Measurements from ENCODE around the gene NLRP8.
"Not testable (repeated sequence)": the region's sequence is repeated elsewhere in the genome, so short reads cannot be mapped to it uniquely, and the experiment has no call there.

NLRP8 gene

DNA sequence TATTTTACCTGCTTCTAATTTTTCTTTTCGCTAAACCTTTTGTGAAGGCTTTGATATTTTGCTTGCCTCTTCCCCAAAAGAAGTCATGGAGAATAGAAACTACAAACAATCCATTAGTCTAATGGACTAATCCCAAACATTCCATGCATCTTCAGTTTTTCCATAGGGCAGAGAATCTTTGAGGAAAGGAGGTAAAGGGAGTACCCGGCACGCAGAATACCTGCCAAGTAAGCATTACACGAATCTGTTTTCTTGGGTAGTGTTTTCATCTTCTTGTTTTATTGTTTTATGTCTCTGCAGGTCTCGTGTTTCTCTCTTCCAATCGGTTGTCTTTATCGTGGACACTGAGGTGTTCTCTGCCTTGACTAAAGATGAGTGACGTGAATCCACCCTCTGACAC is at the start of gene NLRP8:
NLRP8 (plus strand) TSS at position 301 of the 400 bp plus-strand sequence.
- DNase-seq = no peak

GRCh38 chr19:55898911-55899310 is 48.7 kb upstream of the NLRP8 start:
- DNase-seq = no peak

GRCh38 chr19:55901369-55902079 is 46.1 kb upstream of the NLRP8 start:
- no peak for DNase-seq

DNA sequence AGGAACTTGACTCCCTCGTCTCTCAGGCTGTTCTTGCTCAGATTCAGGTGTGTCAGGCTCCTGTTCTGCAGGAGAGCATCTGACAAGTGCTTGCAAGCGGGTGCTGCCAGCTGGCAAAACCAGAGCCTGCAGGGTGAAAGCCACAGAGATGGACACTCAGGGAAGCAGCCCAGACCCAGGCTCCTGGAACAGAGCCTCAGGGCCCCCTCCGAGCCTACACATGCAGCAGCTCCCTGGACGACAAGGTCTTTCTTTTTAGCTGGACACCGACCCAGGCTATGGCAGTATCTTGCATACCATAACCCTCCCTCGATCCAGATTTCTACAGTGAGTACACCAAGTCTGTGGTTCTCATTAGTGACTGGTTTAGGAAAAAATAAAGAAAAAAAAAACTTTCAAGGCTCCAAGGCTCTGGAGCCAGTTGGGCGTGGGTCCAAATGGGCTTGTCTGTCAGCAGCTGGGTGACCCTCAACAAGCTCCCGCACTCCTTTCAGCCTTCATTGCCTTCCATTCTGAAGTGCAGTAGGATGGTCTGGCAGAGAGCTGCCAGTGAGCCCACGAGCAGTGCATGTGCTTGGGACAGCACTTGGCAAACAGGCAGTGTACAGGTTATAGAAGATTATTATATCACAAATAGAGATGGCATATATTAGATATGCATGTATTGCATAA is 45.4 kb upstream of the NLRP8 start:
- no peak for DNase-seq

DNA sequence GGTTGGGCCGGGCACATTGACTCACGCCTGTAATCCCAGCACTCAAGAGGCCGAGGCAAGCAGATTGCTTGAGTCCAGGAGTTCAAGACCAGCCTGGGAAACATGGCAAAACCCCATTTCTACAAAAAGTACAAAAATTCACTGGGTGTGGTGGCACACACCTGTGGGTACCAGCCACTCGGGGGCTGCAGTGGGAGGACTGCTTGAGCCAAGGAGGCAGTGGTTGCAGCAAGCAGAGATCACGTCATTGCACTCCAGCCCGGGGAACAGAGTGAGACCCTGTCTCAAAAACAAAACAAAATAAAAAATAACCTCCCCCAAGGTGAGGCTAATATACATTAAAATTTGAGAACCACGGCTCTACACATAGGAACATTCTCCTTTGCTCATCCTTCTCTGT is 40.3 kb upstream of the NLRP8 start:
- DNase-seq = no peak

DNA sequence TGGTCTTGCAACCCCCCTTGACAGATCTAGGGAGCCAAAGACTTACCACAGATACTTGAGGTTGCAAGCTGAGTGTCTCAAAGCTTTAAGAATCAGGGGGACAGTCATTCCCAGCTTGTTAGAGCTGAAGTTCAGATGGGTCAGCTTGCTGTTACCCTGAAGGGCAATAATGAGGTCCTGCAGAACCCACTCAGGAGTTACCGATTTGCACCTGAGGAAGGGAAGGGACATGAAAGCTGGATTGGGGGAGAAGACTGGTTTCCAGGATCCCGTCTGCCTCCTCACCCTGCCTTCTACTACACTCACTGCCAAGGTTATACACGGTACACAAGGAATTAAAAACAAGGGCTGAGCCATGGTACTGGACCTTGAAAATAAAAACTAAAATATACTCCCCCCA is 39.9 kb upstream of the NLRP8 start:
- DNase-seq = no peak

DNA sequence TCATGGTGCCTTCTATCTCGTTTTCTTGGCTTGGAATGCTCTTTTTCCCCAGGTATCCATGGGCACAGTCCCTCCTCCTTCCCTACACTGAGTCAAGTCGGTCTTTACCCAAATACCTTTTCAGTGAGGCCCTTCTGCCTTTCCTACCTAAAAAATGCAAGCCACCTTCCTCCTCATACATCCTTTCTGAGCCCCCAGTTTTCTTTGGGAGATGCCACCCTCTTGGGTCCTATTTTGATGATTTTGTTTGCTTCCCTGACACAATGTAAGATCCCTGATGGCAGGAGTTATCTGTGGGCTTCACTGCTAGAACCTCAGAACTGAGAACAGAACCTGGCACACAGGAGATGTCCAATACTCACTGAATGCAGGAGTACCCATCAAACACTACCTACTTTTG is 37.8 kb upstream of the NLRP8 start:
- DNase-seq = no peak

GRCh38 chr19:55912916-55913315 is 34.7 kb upstream of the NLRP8 start:
- no peak for DNase-seq

DNA sequence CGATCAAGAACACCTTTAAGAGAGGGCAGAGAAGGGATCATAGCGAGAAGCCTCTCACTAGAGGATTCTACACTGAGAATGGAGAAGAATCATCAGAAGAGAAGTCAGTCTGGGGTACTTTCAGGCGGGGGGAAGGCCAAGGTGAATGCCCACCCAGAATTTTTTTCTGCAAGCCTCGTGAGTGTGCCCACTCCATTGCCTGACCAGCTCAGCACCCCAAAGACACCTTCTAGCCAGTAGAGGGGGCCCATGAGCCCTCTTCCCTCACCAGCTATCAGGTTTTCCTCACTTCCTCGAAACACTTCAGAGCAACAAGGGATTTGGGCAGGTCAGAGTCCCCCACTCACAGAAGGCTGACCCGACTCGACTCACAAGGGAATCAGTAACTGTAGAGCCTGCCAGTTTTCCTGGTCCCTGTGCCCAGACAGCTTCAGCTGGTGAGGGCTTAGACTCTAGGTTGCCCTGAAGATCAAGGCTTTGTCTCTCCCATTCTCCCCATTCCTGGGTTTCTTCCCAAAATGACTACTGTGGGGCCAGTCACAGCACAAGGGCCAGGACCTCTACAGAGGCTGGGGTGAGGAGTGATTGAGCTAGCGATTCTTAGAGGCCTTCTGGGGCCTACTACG is 33.9 kb upstream of the NLRP8 start:
- no peak for DNase-seq

DNA sequence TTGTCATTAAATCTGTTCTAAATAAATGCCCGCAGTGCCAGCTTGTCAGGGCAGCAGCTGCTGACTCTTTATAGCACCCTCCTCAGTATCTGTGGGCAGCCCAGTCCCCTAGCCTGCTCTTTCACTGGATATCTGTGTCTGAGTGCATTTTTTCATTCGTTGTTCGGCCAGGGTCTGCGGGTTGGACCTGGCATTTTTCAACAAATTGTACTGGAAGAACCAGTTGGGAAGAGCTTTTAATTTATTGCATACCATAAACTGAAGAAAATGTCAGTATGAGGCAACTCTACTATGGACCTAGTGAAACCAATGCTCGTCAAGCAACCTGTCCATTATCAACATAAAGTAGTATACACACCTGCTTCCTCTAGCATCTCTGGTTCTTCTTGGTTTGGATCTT is 24.1 kb upstream of the NLRP8 start:
- no peak for DNase-seq

- DNase-seq = no peak
Observed at GRCh38 chr19:55927991-55928390, 19.6 kb upstream of the NLRP8 start.

DNA sequence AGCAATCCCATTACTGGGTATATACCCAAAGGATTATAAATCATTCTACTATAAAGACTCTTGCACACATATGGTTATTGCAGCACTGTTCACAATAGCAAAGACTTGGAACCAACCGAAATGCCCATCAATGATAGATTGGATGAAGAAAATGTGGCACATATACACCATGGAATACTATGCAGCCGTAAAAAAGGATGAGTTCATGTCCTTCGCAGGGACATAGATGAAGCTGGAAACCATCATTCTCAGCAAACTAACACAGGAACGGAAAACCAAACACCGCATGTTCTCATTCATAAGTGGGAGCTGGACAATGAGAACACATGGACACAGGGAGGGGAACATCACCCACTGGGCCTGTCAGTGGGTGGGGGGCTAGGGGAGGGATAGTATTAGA is 18.4 kb upstream of the NLRP8 start:
- not testable (repeated sequence) for DNase-seq

DNA sequence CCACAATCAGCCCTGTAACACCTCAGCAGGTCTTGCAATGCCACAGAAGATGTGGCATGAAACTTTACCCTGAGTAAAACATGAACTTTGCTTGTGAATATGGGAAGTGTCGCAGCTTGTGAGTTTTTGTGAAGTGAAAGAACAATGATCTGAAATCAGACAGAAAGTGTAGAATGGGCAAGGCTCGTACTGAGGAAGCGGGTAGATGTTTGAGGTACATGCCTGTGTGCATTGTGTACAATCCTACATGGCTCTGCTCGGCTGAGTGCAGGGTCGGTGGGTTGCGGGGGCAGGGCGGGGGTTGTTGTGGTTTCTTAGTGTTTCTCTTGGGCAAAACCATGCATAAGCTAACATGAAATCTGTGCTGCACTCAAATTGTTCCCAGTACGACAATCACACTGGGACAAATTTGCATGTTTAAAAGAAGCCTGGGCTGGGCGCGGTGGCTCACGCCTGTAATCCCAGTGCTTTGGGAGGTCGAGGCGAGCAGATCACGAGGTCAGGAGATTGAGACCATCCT is 16.6 kb upstream of the NLRP8 start:
- DNase-seq = no peak

DNA sequence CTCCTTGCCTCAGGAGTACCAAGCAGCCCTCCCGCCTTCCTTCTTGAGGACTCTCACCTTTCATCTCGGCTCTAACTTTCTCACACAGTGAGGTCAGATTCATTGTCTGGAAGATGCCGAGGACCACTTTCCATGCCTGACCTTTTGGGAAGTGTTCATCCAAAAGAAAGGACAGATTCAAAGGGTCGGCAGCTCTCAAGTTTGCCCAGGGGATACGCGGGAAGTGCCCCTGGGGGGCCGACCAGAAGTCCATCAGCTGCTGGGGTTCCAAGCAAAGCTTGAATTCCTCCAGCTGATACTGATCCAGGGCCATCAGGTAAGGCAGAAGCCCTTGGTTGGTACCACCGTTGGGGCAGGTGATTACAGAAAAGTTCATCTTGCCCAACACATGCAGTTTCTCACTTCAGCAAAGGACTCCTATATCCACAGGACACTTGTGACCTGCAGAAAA is 15.7 kb upstream of the NLRP8 start, which contains the start of gene NLRP13:
NLRP13 (minus strand) TSS at position 401 of the 451 bp plus-strand sequence; CDS start at position 376, 25 bp downstream.
- no peak for DNase-seq

GRCh38 chr19:55935206-55935605 is 12.4 kb upstream of the NLRP8 start:
- DNase-seq = no peak

DNA sequence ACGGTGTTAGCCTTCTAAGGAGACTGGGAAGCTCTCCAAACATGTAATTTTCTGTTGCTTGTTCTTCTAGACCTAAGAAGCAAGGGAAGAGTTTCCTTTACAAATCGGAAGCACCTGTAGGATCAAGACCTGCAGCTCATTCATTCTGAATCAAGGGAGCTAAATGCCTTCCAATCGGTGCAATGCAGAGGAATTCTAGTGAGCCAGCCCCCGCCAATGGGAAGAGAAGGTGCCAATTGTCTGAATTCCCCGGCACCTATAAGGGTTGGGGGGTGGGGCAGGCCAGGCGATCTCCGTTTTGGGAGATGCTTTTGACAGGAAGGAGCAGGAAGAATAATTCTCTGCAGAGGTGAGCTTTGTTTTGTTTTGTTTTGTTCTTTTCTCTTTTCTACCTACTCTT is 8.4 kb upstream of the NLRP8 start:
- DNase-seq = no peak

DNA sequence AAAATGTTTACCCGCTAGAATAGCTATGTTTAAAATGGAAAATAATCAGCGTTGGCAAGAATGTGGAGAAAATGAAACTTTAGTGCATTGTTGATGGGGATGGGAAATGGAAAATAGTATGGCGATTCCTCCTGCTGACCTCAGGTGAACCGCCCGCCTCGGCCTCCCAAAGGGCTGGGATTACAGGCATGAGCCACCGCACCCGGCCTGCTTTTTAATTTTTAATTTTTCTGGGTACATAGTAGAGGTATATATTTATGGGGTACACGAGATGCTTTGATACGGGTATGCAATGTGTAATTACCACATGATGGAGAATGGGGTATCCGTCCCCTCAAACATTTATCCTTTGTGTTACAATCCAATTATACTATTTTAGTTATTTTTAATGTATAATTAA is 7.3 kb upstream of the NLRP8 start:
- no peak for DNase-seq

DNA sequence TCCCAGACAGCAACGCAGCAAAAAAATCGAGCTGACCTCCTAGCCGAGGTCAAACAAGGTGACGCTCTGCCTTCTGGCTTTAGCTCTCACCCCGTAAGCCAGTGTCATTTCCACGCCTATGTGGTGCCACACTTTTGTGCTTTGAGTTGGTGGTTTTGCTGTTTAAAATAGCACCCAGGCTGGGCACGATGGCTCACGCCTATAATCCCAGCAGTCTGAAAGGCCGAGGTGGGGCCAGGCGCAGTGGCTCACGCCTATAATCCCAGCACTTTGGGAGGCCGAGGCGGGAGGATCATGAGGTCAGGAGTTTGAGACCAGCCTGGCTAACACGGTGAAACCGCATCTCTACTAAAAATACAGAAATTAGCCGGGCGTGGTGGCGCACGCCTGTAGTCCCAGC is 2.9 kb downstream of the NLRP8 start:
- DNase-seq = not testable (repeated sequence)

- no peak for DNase-seq
Observed at GRCh38 chr19:55956431-55956830, 8.8 kb downstream of the NLRP8 start.

DNA sequence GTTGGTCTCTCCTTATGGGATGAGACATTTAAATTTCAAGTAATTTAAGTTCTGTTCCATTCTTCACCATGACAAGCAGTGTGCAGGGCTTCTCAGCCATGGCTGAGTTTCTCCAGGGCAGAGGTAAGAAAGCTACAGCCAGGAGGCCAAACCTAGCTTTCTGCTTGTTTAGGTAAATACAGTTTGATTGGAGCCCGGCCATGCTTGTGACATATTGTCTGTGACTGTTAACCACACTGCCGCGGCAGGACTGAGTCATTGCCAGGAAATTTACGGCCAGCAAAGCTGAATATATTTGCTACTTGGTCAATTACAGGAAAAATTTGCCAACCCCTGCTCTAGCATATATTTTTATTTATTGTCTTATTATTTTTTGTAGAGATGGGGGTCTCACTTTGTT is 10.7 kb downstream of the NLRP8 start:
- no peak for DNase-seq

DNA sequence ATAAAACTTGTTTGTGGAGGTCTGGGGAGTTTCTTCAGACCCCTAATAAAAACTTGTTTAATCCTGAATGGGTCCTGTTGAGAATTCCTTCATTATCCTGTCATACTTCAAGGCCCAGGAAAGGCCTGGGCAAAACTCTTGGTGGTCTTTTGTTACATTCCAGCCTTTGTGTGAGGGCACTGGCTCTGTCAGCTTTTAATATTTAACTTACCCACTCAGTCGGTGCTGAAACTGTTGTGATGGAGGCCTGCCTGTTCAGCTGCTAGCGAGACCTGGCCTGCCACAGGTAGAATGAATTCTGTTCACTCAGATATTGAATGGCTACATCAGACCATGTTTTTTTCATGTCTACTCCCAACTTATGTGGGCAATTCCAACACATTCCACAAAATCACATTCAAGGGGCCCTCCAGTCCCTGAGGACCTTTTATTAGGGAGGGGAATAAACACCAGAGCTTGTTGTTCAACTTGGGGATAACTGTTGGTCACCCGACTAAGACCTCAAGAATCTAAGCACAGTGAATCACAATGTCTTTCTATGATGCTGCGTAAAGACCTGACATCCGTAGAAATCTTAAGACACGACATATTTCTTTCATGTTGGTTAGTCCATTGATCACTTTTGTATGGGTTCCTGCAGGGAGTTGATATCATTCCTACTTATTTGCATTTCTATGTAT is 12.5 kb downstream of the NLRP8 start:
- no peak for DNase-seq

DNA sequence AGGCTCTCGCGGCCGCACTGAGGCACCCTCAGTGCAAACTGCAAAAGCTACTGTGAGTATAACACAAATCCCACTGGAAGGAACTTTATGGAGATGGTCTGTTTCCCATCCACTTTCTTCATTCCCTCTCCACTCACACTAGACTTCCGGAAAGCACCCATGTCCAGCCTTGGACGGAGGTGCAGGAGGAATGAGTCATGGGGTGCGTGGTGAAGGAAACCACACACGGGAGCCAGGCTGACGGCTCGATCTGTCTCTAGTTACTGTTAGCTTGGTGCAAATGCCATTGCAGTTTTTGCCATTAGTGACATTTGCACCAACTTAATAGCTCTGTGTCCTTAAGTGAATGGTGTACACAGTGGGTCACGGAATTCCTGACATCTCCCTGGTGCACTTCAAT is 14.6 kb downstream of the NLRP8 start:
- DNase-seq = no peak

GRCh38 chr19:55973982-55974381 is 26.4 kb downstream of the NLRP8 start:
- DNase-seq = no peak

Data from stimulated activated naive CD4-positive, alpha-beta T cell treated with Interleukin-2 at 50 U/mL for 16 hours (primary cell).